ENCODE data around the gene STRN4.

DNA sequence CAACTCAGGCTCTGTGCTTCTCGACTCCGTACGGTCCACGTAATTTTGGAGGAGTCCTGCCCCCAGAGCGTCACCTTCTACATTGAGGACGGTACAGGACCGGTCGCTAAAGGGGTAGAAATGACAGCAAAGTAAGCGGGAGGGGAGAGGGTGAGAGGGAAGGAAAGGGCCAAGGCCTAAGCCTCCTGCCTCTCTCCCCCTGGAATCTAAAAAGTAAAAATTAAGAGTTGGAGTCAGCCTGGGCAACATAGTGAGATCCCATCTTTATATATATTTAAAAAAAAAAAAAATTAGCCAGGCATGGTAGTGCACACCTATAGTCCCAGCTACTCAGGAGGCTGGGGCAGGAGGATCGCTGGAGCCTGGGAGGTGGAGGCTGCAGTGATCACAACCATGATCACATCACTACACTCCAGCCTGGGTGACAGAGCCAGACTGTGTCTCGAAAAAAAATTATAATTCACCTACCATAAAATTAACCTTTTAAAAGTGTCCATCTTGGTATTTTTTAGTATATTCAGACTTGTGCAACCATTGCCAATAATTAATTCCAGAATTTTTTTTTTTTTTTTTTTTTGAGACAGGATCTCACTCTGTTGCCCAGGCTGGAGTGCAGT lies 29.5 kb upstream of the STRN4 start:
- TF ChIP-seq, protein P1, sequence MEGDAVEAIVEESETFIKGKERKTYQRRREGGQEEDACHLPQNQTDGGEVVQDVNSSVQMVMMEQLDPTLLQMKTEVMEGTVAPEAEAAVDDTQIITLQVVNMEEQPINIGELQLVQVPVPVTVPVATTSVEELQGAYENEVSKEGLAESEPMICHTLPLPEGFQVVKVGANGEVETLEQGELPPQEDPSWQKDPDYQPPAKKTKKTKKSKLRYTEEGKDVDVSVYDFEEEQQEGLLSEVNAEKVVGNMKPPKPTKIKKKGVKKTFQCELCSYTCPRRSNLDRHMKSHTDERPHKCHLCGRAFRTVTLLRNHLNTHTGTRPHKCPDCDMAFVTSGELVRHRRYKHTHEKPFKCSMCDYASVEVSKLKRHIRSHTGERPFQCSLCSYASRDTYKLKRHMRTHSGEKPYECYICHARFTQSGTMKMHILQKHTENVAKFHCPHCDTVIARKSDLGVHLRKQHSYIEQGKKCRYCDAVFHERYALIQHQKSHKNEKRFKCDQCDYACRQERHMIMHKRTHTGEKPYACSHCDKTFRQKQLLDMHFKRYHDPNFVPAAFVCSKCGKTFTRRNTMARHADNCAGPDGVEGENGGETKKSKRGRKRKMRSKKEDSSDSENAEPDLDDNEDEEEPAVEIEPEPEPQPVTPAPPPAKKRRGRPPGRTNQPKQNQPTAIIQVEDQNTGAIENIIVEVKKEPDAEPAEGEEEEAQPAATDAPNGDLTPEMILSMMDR (IDR thresholded peaks at IDR 0.05 in 2 of 3, conservative IDR thresholded peaks at IDR 0.05 in 1 of 3; ENCODE audit: borderline replicate concordance in 1 of 3, insufficient read depth in 1 of 3, low read depth in 2 of 3, low read length in 2 of 3), result no peak
- TF ChIP-seq EZH2 (IDR thresholded peaks at IDR 0.05), result no peak
- TF ChIP-seq RAD21 (IDR thresholded peaks at IDR 0.05; ENCODE audit: low read depth), result no peak
- TF ChIP-seq POLR2A (IDR thresholded peaks at IDR 0.05; ENCODE audit: borderline replicate concordance, extremely low read depth, insufficient read depth, insufficient read length), result no peak
- no peak for TF ChIP-seq ELF1 (IDR thresholded peaks at IDR 0.05; ENCODE audit: borderline replicate concordance, low read depth)
- TF ChIP-seq CEBPB (IDR thresholded peaks at IDR 0.05; ENCODE audit: low read depth), result no peak
- no peak for TF ChIP-seq JUND (IDR thresholded peaks at IDR 0.05)
- TF ChIP-seq ZNF274 (IDR thresholded peaks at IDR 0.05; ENCODE audit: low read depth, low read length), result no peak
